Sigmoid colon (tissue), 4 donors: ENCODE results near the gene CRY1.

Source experiments
- CTCF ChIP-seq, 4 experiments: fragments of 450-650 bp in 3 of 4; fragments of 200-600 bp in 1 of 4; IDR thresholded peaks; one replicate each; pipeline ENCODE4 v1.5.1; 2016 to 2019; ENCODE audit warnings: antibody characterized with exemption in 4 of 4, mild to moderate bottlenecking in 3 of 4, moderate library complexity in 2 of 4
- POLR2AphosphoS5 ChIP-seq, 4 donors: sonication (generic); formaldehyde crosslinking; IDR thresholded peaks; one replicate each; pipeline ENCODE4 v1.6.1; 2017; ENCODE audit warnings: antibody characterized with exemption in 4 of 4

DNA sequence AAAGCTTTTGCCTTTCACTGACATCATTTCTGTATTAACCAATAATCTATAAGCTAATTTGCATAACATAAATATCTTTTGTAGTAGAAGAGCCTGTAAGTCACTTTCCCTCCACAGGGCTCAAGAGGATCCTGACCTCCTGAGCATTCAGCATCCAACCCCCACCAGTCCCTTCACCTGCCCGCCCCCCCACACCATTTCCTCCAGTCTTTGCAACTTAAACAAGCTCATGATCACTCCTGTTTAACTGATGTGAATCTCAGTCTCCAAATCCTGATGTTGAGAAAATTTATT, 12.0 kb upstream of the CRY1 start:
- TF ChIP-seq CTCF (IDR thresholded peaks at IDR 0.05) (no peak), POLR2AphosphoS5 (IDR thresholded peaks at IDR 0.05) (no peak)
